ENCODE results near the gene B3GALNT2.

- TF ChIP-seq CTCF (conservative IDR thresholded peaks at IDR 0.05 in 1 of 2, IDR thresholded peaks at IDR 0.05 in 1 of 2; ENCODE audit: extremely low read depth in 1 of 2, insufficient read depth in 1 of 2, low read depth in 1 of 2, low read length in 2 of 2) (no peak), EZH2 (IDR thresholded peaks at IDR 0.05; ENCODE audit: borderline replicate concordance, low read length) (no peak)
Observed at GRCh38 chr1:235409042-235409820, 95.0 kb downstream of the B3GALNT2 start.
